Measurements from ENCODE around the gene PAPLN.

The PAPLN gene

DNA sequence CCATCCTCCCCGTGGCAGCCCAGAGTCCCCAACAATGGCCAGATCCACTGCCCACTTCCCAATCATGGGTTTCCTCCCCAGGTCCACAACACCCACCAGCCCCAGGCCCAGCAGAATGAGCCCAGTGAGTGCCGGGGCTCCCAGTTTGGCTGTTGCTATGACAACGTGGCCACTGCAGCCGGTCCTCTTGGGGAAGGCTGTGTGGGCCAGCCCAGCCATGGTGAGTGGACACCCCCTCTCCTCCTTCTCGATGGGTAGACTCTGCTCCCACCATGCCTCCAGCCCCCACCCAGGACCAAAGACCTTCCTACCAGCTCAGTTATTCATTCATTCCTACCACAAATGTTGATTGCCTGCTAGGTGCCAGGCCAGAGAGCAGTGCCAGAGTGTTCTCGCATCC is 23.8 kb downstream of the PAPLN start:
- DNase-seq (ENCODE audit: low read depth in 2 of 2), result no peak

DNA sequence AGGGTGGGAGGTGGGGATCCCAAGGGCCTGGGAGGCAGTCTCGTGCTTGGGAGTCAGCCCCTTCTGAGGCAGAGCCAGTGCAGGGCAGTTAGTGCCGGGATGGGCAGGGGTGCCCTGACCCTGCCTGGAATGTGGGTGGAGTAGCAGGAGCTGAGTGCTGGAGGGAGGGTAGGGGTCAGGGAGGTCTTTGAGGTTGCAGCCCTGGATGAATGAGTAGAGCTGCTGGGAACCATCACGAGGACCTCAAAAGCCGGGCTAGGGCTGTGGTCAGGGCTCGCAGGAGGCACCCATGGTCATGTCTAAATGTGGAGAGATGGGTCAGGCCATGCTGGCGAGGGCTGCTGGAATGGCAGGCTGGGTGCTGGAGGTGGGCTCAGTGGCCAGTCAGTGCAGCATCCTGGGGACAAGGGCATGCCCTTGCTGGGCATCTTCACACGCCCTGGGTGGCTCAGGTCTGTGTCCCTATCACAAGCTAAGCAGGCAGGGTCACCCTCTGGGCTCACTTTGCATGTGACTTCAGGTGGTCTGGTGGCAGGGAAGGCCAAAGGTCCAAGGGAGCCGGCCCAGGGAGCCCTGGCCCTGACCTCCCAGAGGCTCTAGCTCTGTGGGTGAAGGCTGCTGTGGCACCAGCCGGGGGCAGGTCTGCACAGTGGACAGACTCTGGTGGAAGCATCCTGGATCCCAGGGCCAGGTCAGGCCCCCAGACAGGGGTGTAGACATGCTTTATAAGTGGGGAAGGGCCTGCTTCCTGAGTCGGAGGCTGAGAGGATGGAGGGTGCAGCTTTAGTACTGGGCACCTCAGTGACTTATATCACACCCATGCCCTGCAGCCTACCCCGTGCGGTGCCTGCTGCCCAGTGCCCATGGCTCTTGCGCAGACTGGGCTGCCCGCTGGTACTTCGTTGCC is 24.5 kb downstream of the PAPLN start:
- DNase-seq (ENCODE audit: low read depth in 2 of 2), result no peak

DNA sequence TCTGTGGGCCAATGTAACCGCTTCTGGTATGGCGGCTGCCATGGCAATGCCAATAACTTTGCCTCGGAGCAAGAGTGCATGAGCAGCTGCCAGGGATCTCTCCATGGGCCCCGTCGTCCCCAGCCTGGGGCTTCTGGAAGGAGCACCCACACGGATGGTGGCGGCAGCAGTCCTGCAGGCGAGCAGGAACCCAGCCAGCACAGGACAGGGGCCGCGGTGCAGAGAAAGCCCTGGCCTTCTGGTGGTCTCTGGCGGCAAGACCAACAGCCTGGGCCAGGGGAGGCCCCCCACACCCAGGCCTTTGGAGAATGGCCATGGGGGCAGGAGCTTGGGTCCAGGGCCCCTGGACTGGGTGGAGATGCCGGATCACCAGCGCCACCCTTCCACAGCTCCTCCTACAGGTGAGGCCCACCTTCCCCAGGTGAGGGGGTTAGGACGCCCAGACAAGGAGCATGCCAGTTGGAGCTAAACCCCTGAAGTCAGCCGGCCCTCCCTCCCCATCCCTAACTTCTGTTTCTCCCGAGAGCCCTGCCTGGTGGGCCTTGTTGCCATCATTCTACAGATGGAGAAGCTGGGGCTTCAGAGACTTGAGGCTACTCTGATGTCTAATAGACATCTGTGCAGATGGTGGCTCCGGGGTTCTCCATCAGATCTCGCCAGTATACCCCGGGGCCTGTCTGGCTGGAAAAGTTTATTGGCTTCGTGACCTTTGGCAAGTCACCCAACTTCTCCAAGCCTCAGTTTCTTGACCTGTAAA is 25.3 kb downstream of the PAPLN start:
- no peak for DNase-seq (ENCODE audit: low read depth in 2 of 2)

DNA sequence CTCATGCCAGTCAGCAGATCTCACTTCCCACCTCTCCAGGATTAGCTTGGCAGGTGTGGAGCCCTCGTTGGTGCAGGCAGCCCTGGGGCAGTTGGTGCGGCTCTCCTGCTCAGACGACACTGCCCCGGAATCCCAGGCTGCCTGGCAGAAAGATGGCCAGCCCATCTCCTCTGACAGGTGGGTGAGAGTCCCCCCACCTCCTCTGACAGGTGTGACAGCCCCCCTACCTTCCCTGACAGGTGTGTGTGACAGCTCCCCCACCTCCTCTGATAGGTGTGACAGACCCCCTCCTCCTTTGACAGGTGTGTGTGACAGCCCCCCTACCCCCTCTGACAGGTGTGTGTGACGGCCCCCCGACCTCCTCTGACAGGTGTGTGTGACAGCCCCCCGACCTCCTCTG is 26.3 kb downstream of the PAPLN start:
- no peak for DNase-seq (ENCODE audit: low read depth in 2 of 2)

DNA sequence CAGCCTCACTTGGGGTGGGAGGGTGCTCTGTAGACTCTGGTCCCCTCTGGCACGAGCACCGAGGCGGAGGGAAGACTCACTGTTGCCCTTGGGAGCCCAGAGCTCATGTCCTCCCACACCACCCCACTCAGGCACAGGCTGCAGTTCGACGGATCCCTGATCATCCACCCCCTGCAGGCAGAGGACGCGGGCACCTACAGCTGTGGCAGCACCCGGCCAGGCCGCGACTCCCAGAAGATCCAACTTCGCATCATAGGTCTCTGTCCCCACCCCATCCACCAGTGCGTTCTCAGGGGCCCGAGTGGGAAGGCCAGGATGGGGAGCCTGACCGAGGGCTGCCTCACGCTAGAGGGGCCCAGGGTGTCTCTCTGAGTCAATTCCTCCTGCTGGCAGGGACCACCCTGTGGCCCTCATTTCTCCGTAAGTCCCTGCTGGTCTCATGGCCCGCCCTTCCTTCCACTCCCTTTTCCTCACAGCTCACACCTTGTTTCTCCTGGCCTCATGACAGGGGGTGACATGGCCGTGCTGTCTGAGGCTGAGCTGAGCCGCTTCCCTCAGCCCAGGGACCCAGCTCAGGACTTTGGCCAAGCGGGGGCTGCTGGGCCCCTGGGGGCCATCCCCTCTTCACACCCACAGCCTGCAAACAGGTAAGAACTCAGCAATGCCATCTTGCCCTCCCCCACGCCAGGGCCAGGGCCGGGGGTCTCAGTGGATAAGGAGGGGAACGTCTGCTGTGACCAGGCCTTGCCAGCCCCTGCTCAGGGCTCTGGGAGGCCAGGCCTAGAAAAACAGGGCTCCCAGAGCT is 27.0 kb downstream of the PAPLN start:
- DNase-seq (ENCODE audit: low read depth in 2 of 2), result no peak

DNA sequence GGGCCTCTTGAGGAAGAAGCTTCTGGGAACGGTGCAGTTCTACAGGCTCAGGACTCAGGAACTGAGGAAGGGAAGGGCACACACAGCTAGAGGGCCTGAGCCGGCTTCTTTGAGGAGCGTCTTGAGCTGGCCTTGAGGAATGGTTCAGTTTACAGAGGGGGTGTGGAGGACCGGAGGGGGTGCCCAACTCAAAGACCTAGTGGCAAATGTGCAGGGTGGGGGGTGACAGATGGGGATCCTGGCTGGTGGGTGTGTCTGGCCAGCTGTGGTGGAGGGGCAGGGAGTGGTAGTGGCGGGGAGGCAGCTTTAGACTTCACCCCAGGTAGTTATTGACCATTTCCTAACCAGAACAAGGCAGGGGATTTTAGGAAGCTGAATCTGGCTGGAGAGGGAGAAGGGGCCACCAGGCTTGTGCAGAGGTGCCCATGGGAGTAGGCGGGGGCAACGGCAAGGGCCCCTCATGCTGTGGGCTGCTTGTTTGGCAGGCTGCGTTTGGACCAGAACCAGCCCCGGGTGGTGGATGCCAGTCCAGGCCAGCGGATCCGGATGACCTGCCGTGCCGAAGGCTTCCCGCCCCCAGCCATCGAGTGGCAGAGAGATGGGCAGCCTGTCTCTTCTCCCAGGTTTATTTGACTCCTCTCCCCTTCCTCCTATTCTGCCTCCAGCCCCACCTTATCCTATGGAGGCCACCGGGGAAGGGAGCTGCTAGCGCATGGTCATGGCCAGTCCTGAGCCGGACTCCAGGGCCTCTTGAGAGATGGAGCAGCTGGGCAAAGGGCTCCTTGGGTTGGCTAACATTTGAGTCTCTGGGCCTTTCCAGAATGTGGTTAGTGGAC is 27.8 kb downstream of the PAPLN start:
- no peak for DNase-seq (ENCODE audit: low read depth in 2 of 2)

DNA sequence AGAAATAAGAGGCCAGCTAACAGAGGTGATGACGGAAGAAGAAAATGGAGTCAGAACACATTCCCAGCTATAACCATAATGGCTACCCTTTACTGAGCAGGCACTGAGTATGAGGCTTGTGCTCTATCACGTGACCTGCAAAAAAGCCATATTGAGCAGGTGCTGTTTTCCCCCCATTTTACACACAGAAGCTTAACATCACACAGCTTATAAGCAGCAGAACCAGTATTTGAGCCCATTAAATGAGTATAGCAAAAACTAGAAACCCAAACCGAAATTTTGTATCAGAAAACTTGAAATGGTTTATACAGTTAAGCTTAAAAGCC is 28.4 kb downstream of the PAPLN start:
- no peak for DNase-seq (ENCODE audit: low read depth in 2 of 2)

DNA sequence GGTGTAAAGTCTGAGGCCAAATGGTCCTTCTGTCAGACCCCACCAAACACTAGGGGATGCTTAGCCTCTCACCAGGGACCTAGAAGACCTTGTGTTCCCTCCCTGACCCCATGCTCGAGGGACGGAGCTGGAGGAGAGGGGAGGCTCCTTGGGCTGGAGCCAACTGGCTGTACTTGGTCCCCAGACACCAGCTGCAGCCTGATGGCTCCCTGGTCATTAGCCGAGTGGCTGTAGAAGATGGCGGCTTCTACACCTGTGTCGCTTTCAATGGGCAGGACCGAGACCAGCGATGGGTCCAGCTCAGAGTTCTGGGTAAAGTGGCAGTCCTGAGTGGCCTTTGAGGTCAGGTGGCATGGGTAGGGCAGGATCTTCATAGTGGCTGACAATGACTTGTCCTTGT is 29.0 kb downstream of the PAPLN start:
- no peak for DNase-seq (ENCODE audit: low read depth in 2 of 2)

DNA sequence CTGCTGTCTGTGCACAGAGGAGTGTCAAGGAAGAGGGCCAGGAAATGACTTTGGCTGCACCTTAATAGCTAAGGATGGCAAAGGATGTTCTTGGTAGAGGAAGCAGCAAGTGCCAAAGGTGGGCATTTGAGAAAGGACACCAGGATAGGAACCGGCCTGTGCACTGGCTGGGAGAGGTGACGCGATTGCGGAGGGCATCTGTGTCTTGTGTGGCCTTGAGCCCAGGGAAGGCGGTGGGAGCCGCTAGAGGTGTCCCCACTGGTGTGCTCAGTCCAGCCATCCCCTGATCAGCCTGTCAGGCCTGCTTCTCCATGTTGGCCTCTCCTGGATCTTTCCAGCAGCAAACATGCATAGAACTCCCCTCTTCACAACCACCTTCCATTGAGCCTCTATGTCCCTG is 30.2 kb downstream of the PAPLN start:
- no peak for DNase-seq (ENCODE audit: low read depth in 2 of 2)

DNA sequence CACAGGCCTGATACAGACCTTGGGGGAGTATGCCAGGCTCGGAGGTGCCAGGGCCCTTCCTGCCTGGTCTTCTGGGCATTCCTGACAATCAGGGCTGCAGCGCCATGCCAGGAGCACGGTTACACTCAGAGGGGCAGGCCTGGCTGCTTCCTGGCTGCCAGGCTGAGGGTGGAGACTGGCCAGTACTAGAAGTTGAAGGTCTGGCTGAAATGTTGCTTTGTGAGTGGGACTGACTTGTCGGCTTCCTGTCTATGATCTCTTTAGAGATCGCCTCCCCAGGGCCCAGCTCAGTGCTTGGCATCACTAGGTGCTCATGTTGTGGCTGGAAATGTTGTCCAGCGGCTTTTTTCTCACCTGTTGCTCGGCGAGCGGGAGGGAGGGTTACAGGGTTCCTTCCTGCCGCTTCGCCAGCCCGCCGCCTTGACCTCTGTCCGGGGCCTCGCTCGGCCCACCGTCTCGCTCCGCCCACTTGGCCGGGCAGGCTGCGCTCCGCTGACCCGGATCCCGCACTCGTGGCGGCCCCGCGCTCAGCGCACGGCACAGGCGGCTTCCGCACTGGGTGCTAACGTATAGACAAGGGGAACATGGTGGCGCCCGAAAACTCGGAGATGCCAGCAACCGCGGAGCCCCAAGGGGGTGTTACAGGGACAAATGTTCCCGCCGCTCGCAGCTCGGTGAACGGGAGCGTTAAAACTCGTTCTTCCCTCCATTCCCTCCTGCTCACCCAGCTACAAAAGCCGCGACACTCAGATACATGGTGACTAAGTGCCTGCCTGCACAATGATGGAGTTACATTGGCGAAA is 32.6 kb downstream of the PAPLN start:
- peak in 1 of 2 donors; percentile 9 for DNase-seq (ENCODE audit: low read depth in 2 of 2)

DNA sequence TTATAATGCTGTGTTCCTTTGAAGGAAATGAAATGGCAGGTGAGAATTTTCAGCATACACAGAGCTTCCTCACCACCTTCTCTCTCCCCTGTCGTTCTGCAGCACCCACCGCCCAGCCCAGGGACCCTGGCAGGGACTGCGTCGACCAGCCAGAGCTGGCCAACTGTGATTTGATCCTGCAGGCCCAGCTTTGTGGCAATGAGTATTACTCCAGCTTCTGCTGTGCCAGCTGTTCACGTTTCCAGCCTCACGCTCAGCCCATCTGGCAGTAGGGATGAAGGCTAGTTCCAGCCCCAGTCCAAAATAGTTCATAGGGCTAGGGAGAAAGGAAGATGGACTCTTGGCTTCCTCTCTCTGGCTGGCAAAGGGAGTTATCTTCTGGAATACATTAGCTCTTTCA is 35.1 kb downstream of the PAPLN start:
- no peak for DNase-seq (ENCODE audit: low read depth in 2 of 2)

DNA sequence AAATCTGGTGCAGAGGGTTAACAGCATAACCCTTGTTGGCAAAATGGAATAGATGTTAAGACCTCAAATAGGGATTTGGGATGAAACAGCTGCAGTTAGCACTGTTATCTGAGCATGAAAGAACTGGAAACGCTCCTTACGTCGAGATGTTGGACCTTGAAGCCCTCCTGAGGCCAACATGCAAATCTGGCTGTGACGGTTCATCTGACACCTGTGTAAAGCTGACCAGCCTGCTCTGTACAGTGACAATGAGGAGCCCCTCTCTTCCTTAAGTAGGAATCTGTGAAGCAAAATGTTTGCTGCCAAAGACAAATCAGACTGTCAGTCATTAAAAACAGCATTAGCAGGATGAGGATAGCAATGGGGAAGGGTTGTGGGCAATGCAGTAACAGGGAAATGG is 36.5 kb downstream of the PAPLN start:
- DNase-seq (ENCODE audit: low read depth in 2 of 2), result no peak

DNA sequence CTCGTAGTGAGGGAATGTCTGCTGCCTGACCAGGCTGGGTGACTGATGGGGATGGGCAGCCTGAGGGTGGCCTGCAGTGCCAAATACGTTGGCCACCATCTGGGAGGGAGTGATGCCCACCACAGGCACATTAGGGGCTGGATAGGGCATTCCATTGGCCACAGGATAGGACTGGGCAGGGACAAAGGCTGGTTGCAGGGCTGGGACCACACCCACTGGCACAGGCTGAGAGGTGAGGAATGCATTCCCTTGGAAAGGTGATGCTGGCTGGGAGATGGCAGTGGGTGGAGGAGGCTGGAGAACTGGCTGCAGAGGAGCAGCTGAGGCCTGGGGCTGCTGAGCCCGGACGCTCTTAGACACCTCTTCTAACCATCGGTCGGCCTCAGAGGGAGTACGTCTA is 39.5 kb downstream of the PAPLN start:
- DNase-seq (ENCODE audit: low read depth in 2 of 2), result no peak

DNA sequence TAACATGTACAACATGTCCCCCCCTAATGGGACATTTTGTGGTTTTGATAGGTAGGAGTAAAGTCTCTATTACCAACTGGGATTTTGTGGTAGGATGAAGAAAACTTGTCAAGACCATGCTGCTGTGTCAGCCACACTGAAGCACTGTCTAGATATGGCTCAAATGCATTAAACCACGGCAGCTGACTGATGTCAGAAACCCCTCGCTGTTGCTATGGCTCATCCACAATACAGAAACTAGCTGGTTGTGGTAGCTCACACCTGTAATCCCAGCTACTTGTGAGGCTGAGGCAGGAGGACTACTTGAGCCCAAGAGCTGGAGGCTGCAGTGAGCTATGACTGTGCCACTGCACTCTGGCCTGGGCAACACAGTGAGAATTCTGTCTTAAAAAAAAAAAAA is 40.1 kb downstream of the PAPLN start:
- DNase-seq (ENCODE audit: low read depth in 2 of 2), result no peak

DNA sequence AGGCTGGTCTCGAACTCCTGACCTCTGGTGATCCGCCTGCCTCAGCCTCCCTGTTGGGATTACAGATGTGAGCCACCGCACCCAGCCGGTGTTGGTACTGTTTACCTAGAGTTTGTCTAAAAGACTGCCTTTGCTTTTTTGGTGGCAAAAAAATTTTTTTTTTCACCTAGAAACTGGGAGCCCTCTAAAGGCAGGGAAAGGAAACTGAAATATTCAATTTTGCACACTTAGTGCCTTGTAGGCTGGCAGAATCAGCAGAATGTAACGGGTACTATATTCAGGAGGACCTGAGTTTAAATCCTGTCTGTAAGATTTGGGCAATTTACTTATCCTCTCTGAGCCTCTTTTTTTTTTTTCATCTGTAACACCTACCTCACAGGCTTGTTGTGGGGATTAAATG is 43.6 kb downstream of the PAPLN start:
- DNase-seq (ENCODE audit: low read depth in 2 of 2), result no peak

DNA sequence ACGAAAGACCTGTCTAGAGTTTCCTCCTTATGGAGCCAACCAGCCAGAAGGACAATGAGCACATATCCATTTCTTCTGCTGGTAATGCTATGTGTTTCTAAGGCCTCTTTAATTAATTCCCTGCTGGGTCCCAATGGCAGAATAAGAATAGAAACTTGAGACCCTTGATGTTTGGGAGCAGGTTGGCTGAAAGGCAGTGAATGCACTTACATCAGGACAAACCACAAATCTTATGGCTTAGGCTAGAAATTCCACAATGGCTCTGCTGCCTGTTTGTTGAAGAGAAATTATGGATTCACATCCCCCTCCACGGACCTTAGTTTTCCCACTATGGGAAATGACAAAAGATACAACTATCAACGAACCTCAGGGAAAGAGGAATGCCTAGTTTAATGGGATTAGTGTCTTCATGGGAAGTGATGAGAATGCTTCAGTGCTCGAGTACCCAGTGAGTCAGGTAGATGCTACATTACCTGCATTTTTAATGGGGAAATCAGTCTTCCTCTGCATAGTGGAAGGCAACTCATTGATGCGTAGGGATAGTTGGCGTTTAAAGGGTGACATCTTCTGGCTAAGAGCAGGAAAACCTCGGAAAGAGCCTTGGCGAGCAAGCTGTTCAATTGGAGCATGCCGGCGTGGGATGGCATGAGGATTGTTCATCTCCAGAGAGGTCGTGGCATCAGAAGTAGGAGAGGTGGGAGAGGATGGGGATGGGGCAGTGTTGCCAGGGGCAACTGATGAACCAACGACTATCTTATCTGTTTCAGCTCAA is 46.5 kb downstream of the PAPLN start:
- DNase-seq (ENCODE audit: low read depth in 2 of 2), result no peak

DNA sequence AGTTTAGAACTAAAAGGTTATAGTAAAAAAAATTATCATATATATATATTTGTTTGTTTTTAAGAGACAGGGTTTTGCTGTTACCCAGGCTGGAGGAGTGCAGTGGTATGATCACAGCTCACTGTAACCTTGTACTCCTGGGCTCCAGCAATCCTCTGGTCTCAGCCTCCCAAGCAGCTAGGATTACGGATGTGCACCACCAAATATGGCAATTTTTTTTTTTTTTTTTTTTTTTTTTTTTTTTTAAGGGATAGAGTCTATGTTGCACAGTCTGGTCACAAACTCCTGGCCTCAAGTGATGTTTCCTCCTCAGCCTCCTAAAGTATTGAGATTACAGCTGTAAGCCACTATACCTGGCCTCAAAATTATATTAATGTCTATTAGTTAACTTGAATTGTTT is 48.7 kb downstream of the PAPLN start:
- DNase-seq (ENCODE audit: low read depth in 2 of 2), result no peak

DNA sequence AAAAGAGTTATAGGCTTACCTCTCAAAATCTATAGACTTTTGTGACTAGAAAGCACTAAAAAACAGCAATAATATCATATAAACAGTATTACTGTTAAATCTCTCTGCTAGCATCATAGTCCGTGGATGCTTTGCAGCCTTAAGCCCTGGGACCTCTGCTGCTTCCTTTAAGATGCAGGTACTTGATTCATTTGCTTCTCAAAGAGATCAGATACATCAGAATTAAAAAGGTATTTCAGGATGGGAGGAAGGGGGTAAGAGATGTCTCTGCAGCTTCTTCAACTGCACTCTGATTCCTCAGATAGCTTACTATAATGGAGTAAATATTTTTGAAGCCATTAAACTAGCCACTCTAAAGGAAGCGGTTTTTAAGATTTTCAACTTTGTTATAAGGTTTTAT is 49.3 kb downstream of the PAPLN start:
- DNase-seq (ENCODE audit: low read depth in 2 of 2), result no peak

DNA sequence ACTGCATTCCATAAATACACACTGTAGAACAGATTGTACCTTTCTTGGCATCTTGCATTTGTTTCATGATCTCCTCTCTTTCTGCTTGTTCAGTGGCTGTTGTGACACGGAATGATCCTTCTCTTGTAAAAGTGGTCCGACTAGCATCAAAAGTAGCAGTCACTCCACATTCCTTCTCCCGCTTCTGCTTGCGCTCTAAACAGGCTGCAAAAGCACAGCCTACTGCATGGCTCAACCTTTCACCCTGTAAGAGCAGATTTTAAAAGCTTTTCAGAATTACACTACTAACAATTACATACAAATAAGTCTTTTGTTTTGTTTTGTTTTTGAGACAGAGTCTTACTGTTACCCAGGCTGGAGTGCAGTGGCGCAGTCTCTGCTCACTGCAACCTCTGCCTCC is 49.8 kb downstream of the PAPLN start:
- DNase-seq (ENCODE audit: low read depth in 2 of 2), result no peak

DNA sequence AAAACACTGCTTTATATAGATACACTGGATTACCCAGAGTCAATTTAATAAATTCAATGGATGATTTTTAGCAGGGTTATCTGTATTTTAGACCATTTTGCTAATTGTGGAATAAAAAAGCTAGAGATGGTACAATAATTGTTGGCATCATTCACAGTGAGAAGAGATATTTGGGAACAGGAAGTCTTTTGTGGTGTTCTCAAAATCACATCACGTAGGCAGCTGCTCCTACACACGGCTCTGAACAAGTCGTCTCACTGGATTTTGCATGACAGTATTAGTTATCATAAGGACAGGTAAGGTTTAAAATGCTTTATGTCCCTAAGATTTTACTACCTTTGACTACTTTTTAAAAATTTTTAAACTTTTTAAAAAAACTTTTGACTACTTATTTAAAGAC is 52.0 kb downstream of the PAPLN start:
- no peak for DNase-seq (ENCODE audit: low read depth in 2 of 2)
